ENCODE results near the gene CYSRT1. TPM values are rescaled to one million over a fixed set of nuclear protein-coding genes. Genes with fewer than 3 reads are reported as not detected.

Gene CYSRT1
- total RNA-seq, 1 donor from 2014 or later, result 1.3 TPM

DNA sequence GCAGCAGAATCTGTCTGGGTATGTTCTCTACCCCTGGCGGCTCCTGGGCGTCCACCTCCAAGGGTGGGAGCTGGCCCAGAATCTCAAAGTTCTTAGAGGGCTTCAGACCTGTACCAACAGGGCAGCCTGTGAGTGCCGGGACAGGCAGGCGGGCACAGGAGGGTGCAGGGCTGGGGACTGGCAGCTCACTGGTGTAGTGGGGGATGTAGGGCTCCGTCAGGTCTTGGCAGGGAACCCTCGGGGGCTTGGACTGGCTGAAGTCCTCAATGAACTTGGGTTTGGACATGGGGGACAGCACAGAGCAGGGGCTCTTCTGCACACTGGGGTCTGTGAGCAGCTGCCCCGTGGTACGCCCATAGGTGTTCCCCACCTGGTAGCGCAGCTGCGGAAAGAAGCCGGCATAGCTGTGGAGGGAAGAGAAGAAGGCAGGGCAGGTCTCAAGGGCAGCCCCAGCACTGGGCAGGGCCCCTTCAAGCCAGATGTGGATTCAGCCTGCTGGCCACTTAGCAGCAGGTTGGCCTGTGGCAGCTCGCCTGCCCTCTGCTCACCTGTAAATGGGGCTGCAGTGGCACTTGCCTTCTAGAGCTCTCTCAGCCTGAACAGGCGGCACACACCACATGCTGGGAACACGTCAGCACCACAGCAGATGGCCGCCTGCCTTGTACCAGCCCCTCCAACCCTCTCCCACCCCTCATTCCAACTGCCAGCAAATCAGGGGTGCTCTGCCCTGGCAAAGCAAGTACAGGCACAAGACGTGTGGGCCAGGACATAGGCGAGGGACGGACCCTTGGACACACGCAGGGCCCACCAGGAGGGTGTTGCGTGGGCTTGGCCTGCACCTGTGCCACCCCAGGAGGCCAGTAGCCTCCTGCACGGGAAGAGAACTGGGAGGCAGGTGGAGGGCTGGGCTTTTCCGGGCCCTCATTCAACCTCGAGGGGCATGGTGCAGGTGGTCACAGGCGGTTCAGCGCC, 20.8 kb downstream of the CYSRT1 start:
- no peak overlapping the region for H3K9ac ChIP-seq (ENCODE audit: low read length)
- H3K27me3 ChIP-seq (ENCODE audit: insufficient read depth, low read length), result no peaks in the 10 kb centered on the region
- peaks cover 37% of the 10 kb centered on the region for H4K20me1 ChIP-seq (ENCODE audit: insufficient read depth, low read length)
- no peak overlapping the region for H3K27ac ChIP-seq (ENCODE audit: low read depth, low read length)
- H3K36me3 ChIP-seq (ENCODE audit: insufficient read depth, low read length), result peaks cover 9% of the 10 kb centered on the region
- H3K4me2 ChIP-seq (ENCODE audit: low read length), result no peak overlapping the region
- no peaks in the 10 kb centered on the region for H3K9me3 Mint-ChIP-seq (ENCODE audit: unreplicated experiment)
- H3K79me2 ChIP-seq (ENCODE audit: insufficient read depth, low read length), result peaks cover 32% of the 10 kb centered on the region
- FAIRE-seq (no peak), DNase-seq (ENCODE audit: low read depth) (no peak)
- no peaks in the 10 kb centered on the region for H3K9me3 ChIP-seq (ENCODE audit: insufficient read depth, low read depth, low read length)
- H3K4me3 ChIP-seq (ENCODE audit: insufficient read depth, low read depth, low read length), result no peak overlapping the region
- H3K36me3 Mint-ChIP-seq (ENCODE audit: low read depth, unreplicated experiment), result peaks cover 8% of the 10 kb centered on the region
- H3K27me3 Mint-ChIP-seq (ENCODE audit: low read depth, unreplicated experiment), result peaks cover 4% of the 10 kb centered on the region
- peaks cover 18% of the 10 kb centered on the region for H3K4me1 ChIP-seq (ENCODE audit: insufficient read depth, low read length)
- peak overlapping the region; percentile 40 for H3K4me3 Mint-ChIP-seq (ENCODE audit: unreplicated experiment)
- H3K4me1 Mint-ChIP-seq (ENCODE audit: low read depth, unreplicated experiment), result peaks cover 18% of the 10 kb centered on the region
- no peak overlapping the region for H3K27ac Mint-ChIP-seq (ENCODE audit: unreplicated experiment)
- TF ChIP-seq, protein P1, sequence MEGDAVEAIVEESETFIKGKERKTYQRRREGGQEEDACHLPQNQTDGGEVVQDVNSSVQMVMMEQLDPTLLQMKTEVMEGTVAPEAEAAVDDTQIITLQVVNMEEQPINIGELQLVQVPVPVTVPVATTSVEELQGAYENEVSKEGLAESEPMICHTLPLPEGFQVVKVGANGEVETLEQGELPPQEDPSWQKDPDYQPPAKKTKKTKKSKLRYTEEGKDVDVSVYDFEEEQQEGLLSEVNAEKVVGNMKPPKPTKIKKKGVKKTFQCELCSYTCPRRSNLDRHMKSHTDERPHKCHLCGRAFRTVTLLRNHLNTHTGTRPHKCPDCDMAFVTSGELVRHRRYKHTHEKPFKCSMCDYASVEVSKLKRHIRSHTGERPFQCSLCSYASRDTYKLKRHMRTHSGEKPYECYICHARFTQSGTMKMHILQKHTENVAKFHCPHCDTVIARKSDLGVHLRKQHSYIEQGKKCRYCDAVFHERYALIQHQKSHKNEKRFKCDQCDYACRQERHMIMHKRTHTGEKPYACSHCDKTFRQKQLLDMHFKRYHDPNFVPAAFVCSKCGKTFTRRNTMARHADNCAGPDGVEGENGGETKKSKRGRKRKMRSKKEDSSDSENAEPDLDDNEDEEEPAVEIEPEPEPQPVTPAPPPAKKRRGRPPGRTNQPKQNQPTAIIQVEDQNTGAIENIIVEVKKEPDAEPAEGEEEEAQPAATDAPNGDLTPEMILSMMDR (IDR thresholded peaks at IDR 0.05; ENCODE audit: insufficient read depth, low read depth, low read length), result no peak
- TF ChIP-seq EZH2 (IDR thresholded peaks at IDR 0.05; ENCODE audit: insufficient read depth, low read length), result no peak
- H2AFZ ChIP-seq (ENCODE audit: low read depth, low read length), result no peak overlapping the region

DNA sequence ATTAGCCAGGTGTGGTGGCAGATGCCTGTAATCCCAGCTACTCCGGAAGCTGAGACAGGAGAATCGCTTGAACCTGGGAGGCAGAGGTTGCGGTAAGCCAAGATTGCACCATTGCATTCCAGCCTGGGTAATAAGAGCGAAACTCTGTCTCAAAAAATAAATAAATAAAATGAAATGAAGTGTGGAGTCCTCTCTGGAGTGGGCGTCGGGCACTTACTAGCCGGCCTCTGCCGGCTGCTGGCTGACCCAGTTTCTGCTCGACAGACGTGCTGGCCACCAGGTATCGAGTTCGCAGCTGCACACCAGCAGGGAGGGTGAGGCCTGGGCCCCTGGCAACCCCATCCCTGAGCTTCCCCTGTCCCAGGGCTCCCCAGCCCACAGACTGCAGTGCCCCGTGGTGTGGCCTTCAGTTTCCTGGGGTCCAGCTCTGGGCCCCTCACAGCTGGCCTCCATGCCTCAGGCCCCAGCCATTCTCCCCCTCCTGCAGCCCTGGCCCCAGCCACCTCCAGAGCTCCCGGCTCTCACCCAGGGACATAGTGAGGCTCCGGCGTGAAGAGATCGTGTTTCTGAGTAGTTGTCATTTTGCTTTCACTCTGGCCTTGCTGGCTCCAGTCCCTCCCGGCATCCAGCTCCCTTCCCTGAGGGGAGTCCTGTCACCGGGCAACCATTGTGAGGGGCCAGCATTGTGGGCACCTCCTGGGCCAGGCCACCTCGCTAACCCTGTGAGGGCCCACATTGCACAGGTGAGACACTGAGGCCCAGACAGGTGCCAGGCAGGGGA, 22.4 kb downstream of the CYSRT1 start:
- no peaks in the 10 kb centered on the region for H3K9me3 Mint-ChIP-seq (ENCODE audit: unreplicated experiment)
- H3K4me1 Mint-ChIP-seq (ENCODE audit: low read depth, unreplicated experiment), result peaks cover 17% of the 10 kb centered on the region
- peaks cover 5% of the 10 kb centered on the region for H3K36me3 Mint-ChIP-seq (ENCODE audit: low read depth, unreplicated experiment)
- H3K27ac ChIP-seq (ENCODE audit: low read depth, low read length), result no peak overlapping the region
- H3K79me2 ChIP-seq (ENCODE audit: insufficient read depth, low read length), result peaks cover 23% of the 10 kb centered on the region
- peaks cover 4% of the 10 kb centered on the region for H3K27me3 Mint-ChIP-seq (ENCODE audit: low read depth, unreplicated experiment)
- H3K27me3 ChIP-seq (ENCODE audit: insufficient read depth, low read length), result no peaks in the 10 kb centered on the region
- H3K27ac Mint-ChIP-seq (ENCODE audit: unreplicated experiment), result no peak overlapping the region
- no peaks in the 10 kb centered on the region for H3K9me3 ChIP-seq (ENCODE audit: insufficient read depth, low read depth, low read length)
- TF ChIP-seq, protein P1 (IDR thresholded peaks at IDR 0.05; ENCODE audit: insufficient read depth, low read depth, low read length), result no peak
- no peak for TF ChIP-seq EZH2 (IDR thresholded peaks at IDR 0.05; ENCODE audit: insufficient read depth, low read length)
- H4K20me1 ChIP-seq (ENCODE audit: insufficient read depth, low read length), result peaks cover 29% of the 10 kb centered on the region
- H3K4me3 Mint-ChIP-seq (ENCODE audit: unreplicated experiment), result peak overlapping the region; percentile 41
- no peak overlapping the region for H3K9ac ChIP-seq (ENCODE audit: low read length)
- H3K4me2 ChIP-seq (ENCODE audit: low read length), result no peak overlapping the region
- H3K36me3 ChIP-seq (ENCODE audit: insufficient read depth, low read length), result peaks cover 7% of the 10 kb centered on the region
- no peak for DNase-seq (ENCODE audit: low read depth)
- H2AFZ ChIP-seq (ENCODE audit: low read depth, low read length), result no peak overlapping the region
- no peak for FAIRE-seq
- H3K4me3 ChIP-seq (ENCODE audit: insufficient read depth, low read depth, low read length), result no peak overlapping the region
- H3K4me1 ChIP-seq (ENCODE audit: insufficient read depth, low read length), result peaks cover 14% of the 10 kb centered on the region
